Astrocyte (in vitro differentiated cells and primary cell): Measurements from ENCODE around the gene LPCAT3. TPM values are rescaled to one million over a fixed set of nuclear protein-coding genes. Genes with fewer than 3 reads are reported as not detected.

Experiments used
- DNase-seq: peaks from one replicate; pipeline ENCODE4 v3.0.0-alpha.2; 2010; ENCODE audit warnings: low read depth
- FAIRE-seq: peaks from 2 replicates; lab custom pipeline; 2011; peaks lifted over from hg19 to GRCh38; lab: Jason Lieb, UNC
- H2AFZ ChIP-seq: 2 replicates; pipeline ENCODE4 v1.6.0; 2012; ENCODE audit warnings: low read depth, low read length, inconsistent platforms
- H3K27ac ChIP-seq: 2 replicates; pipeline ENCODE4 v1.5.1; 2011; ENCODE audit warnings: low read depth, low read length, inconsistent platforms
- H3K27me3 ChIP-seq: 2 replicates; pipeline ENCODE4 v1.6.0; 2011; ENCODE audit warnings: low read length, inconsistent platforms; ENCODE audit not compliant: insufficient read depth
- H3K36me3 ChIP-seq: 2 replicates; pipeline ENCODE4 v1.5.1; 2011; ENCODE audit warnings: low read length, inconsistent platforms; ENCODE audit not compliant: insufficient read depth
- H3K4me1 ChIP-seq: 2 replicates; pipeline ENCODE4 v1.5.1; 2011; ENCODE audit warnings: low read length, inconsistent platforms; ENCODE audit not compliant: insufficient read depth
- H3K4me2 ChIP-seq: 2 replicates; pipeline ENCODE4 v1.6.0; 2012; ENCODE audit warnings: low read length, inconsistent platforms
- H3K4me3 ChIP-seq: 2 replicates; pipeline ENCODE4 v1.5.1; 2011; ENCODE audit warnings: low read depth, mild to moderate bottlenecking, low read length, inconsistent platforms; ENCODE audit not compliant: insufficient read depth
- H3K79me2 ChIP-seq: 2 replicates; pipeline ENCODE4 v1.6.0; 2012; ENCODE audit warnings: mild to moderate bottlenecking, low read length, inconsistent platforms; ENCODE audit not compliant: insufficient read depth
- H3K9ac ChIP-seq: 2 replicates; pipeline ENCODE4 v1.6.0; 2012; ENCODE audit warnings: mild to moderate bottlenecking, low read length, inconsistent platforms
- H3K9me3 ChIP-seq: 2 replicates; pipeline ENCODE4 v1.5.1; 2012; ENCODE audit warnings: low read depth, mild to moderate bottlenecking, low read length, inconsistent platforms; ENCODE audit not compliant: insufficient read depth
- H4K20me1 ChIP-seq: 2 replicates; pipeline ENCODE4 v1.6.0; 2012; ENCODE audit warnings: low read length, inconsistent platforms; ENCODE audit not compliant: insufficient read depth
- H3K27ac Mint-ChIP-seq: one replicate; pipeline ENCODE4 v1.8.0; 2021; ENCODE audit warnings: mild to moderate bottlenecking, mixed read lengths; ENCODE audit not compliant: unreplicated experiment
- H3K27me3 Mint-ChIP-seq: one replicate; pipeline ENCODE4 v1.8.0; 2021; ENCODE audit warnings: low read depth, mixed read lengths; ENCODE audit not compliant: unreplicated experiment
- H3K36me3 Mint-ChIP-seq: one replicate; pipeline ENCODE4 v1.8.0; 2021; ENCODE audit warnings: low read depth, mixed read lengths; ENCODE audit not compliant: unreplicated experiment
- H3K4me1 Mint-ChIP-seq: one replicate; pipeline ENCODE4 v1.8.0; 2021; ENCODE audit warnings: low read depth, mixed read lengths; ENCODE audit not compliant: unreplicated experiment
- H3K4me3 Mint-ChIP-seq: one replicate; pipeline ENCODE4 v1.8.0; 2021; ENCODE audit warnings: mild to moderate bottlenecking, moderate library complexity, mixed read lengths; ENCODE audit not compliant: unreplicated experiment
- H3K9me3 Mint-ChIP-seq: one replicate; pipeline ENCODE4 v1.8.0; 2021; ENCODE audit warnings: mild to moderate bottlenecking, mixed read lengths; ENCODE audit not compliant: unreplicated experiment
- CTCF ChIP-seq: IDR thresholded peaks from 2 replicates; pipeline ENCODE4 v1.5.1; 2011; ENCODE audit warnings: low read depth, mild to moderate bottlenecking, inconsistent platforms, low read length, moderate library complexity; ENCODE audit not compliant: insufficient read depth
- EZH2 ChIP-seq: IDR thresholded peaks from 2 replicates; pipeline ENCODE4 v1.6.1; 2012; ENCODE audit warnings: mild to moderate bottlenecking, low read length, inconsistent platforms; ENCODE audit not compliant: insufficient read depth
- total RNA-seq: library from RNA; stranded (reverse); gene quantifications from 2 replicates; pipeline ENCODE4 v1.2.1, GENCODE V29; 2021

LPCAT3 gene
- total RNA-seq, 1 donor from 2014 or later, result 26.2 TPM

GRCh38 chr12:6954316-6955107, 63.8 kb downstream of the LPCAT3 start:
- no peak overlapping the region for H3K27ac Mint-ChIP-seq

GRCh38 chr12:6953442-6954315, 64.6 kb downstream of the LPCAT3 start:
- Histone ChIP-seq H2AFZ (peak overlapping the region; percentile 63), H3K27me3 (no peaks in the 10 kb centered on the region), H3K4me2 (peak overlapping the region; percentile 42), H4K20me1 (no peaks in the 10 kb centered on the region), H3K9ac (peak overlapping the region; percentile 20), H3K27ac (no peak overlapping the region), H3K4me3 (no peak overlapping the region), H3K4me1 (peaks cover 19% of the 10 kb centered on the region), H3K36me3 (no peaks in the 10 kb centered on the region), H3K9me3 (no peaks in the 10 kb centered on the region), H3K79me2 (no peaks in the 10 kb centered on the region)
- H3K4me1 Mint-ChIP-seq, result peaks cover 22% of the 10 kb centered on the region
- peak overlapping the region; percentile 29 for H3K4me3 Mint-ChIP-seq
- H3K27ac Mint-ChIP-seq, result no peak overlapping the region
- FAIRE-seq (no peak), DNase-seq (peak; percentile 20)
- H3K27me3 Mint-ChIP-seq, result peaks cover 4% of the 10 kb centered on the region
- no peaks in the 10 kb centered on the region for H3K9me3 Mint-ChIP-seq
- TF ChIP-seq EZH2, result no peak
- TF ChIP-seq CTCF, result no peak
- peaks cover 2% of the 10 kb centered on the region for H3K36me3 Mint-ChIP-seq

More at GRCh38 chr12:6954316-6955107, 63.8 kb downstream of the LPCAT3 start:
- H3K36me3 ChIP-seq, result no peaks in the 10 kb centered on the region
- H3K27me3 ChIP-seq, result no peaks in the 10 kb centered on the region
- H3K4me2 ChIP-seq, result no peak overlapping the region
- no peak overlapping the region for H2AFZ ChIP-seq
- peaks cover 26% of the 10 kb centered on the region for H3K4me1 Mint-ChIP-seq
- H3K79me2 ChIP-seq, result no peaks in the 10 kb centered on the region
- no peak overlapping the region for H3K9ac ChIP-seq
- TF ChIP-seq EZH2, result no peak
- no peaks in the 10 kb centered on the region for H4K20me1 ChIP-seq
- peaks cover 4% of the 10 kb centered on the region for H3K27me3 Mint-ChIP-seq
- H3K4me1 ChIP-seq, result peaks cover 23% of the 10 kb centered on the region
- H3K36me3 Mint-ChIP-seq, result peaks cover 2% of the 10 kb centered on the region
- no peaks in the 10 kb centered on the region for H3K9me3 ChIP-seq
- H3K4me3 ChIP-seq, result no peak overlapping the region
- H3K4me3 Mint-ChIP-seq, result peak overlapping the region; percentile 29
- FAIRE-seq, result no peak
- H3K9me3 Mint-ChIP-seq, result no peaks in the 10 kb centered on the region
- H3K27ac ChIP-seq, result no peak overlapping the region
- no peak for DNase-seq

GRCh38 chr12:6952863-6953441, 65.3 kb downstream of the LPCAT3 start:
- peak overlapping the region; percentile 56 for H2AFZ ChIP-seq
- no peak overlapping the region for H3K27ac ChIP-seq
- Mint-ChIP-seq H3K9me3 (no peaks in the 10 kb centered on the region), H3K36me3 (peaks cover 2% of the 10 kb centered on the region), H3K27me3 (peaks cover 4% of the 10 kb centered on the region), H3K4me1 (peaks cover 19% of the 10 kb centered on the region), H3K27ac (peak overlapping the region; percentile 55), H3K4me3 (no peak overlapping the region)
- no peaks in the 10 kb centered on the region for H4K20me1 ChIP-seq
- no peak overlapping the region for H3K4me3 ChIP-seq
- no peaks in the 10 kb centered on the region for H3K27me3 ChIP-seq
- FAIRE-seq (no peak), DNase-seq (no peak)
- peak overlapping the region; percentile 42 for H3K4me2 ChIP-seq
- no peaks in the 10 kb centered on the region for H3K36me3 ChIP-seq
- no peak overlapping the region for H3K9ac ChIP-seq
- TF ChIP-seq CTCF (no peak), EZH2 (no peak)
- peaks cover 19% of the 10 kb centered on the region for H3K4me1 ChIP-seq
- H3K9me3 ChIP-seq, result no peaks in the 10 kb centered on the region
- no peaks in the 10 kb centered on the region for H3K79me2 ChIP-seq
